HL-60/S4 (cell line): ENCODE data around the gene CTU2.

ENCODE experiments used
- in situ Hi-C: fragments of 300-500 bp; cut with MboI; formaldehyde crosslinking; loops from 2 replicates; pipeline ENCODE4 v1.14.3; 2022; ENCODE audit warnings: low sequenced_read_pairs

The CTU2 gene

GRCh38 chr16:88681084-88681680 lies 25.1 kb upstream of the CTU2 start:
- in situ Hi-C loops: no loop called here

GRCh38 chr16:88681709-88682451 lies 24.4 kb upstream of the CTU2 start:
- in situ Hi-C loops: no loop called here

- in situ Hi-C loops: no loop called here
These were observed 21.6 kb upstream of the CTU2 start for GRCh38 chr16:88684569-88685155.

- in situ Hi-C loops: no loop called here
These were observed 20.9 kb upstream of the CTU2 start for GRCh38 chr16:88685156-88686061.

- in situ Hi-C loops: no loop called here
These were observed 20.3 kb upstream of the CTU2 start for GRCh38 chr16:88686062-88686438.

- in situ Hi-C loops: no loop called here
These were observed 19.7 kb upstream of the CTU2 start, which contains the start of gene SNAI3 for GRCh38 chr16:88686439-88687253. Gene SNAI3 (minus strand): TSS chr16:88686507. CDS start chr16:88686406, 101 bp downstream.

- in situ Hi-C loops: no loop called here
These were observed 19.1 kb upstream of the CTU2 start for GRCh38 chr16:88687254-88687576.

- in situ Hi-C loops: no loop called here
These were observed 18.7 kb upstream of the CTU2 start for GRCh38 chr16:88687676-88688012.

GRCh38 chr16:88688013-88688778 lies 18.1 kb upstream of the CTU2 start:
- in situ Hi-C loops: no loop called here

GRCh38 chr16:88690341-88691128 lies 15.8 kb upstream of the CTU2 start:
- in situ Hi-C loops: no loop called here

- in situ Hi-C loops: no loop called here
These were observed 15.0 kb upstream of the CTU2 start for GRCh38 chr16:88691129-88691813.

GRCh38 chr16:88691924-88692560 lies 14.3 kb upstream of the CTU2 start:
- in situ Hi-C loops: no loop called here

GRCh38 chr16:88692861-88693260 lies 13.4 kb upstream of the CTU2 start:
- in situ Hi-C loops: no loop called here

GRCh38 chr16:88693420-88694177 lies 12.7 kb upstream of the CTU2 start:
- in situ Hi-C loops: no loop called here

- in situ Hi-C loops: no loop called here
These were observed 11.8 kb upstream of the CTU2 start for GRCh38 chr16:88694221-88695087.

GRCh38 chr16:88695218-88695617 lies 11.1 kb upstream of the CTU2 start:
- in situ Hi-C loops: no loop called here
